Breast epithelium (tissue), 3 donors: ENCODE data around the gene DPYD.

ENCODE experiments used
- CTCF ChIP-seq, 3 donors: fragments of 450-650 bp; IDR thresholded peaks; one replicate each; pipeline ENCODE4 v1.5.1; 2016 to 2017; ENCODE audit warnings: antibody characterized with exemption in 3 of 3, mild to moderate bottlenecking in 3 of 3, moderate library complexity in 3 of 3
- POLR2A ChIP-seq: fragments of 450-650 bp; IDR thresholded peaks from one replicate; pipeline ENCODE4 v1.6.1; 2016; ENCODE audit warnings: antibody characterized with exemption, mild to moderate bottlenecking, moderate library complexity

GRCh38 chr1:97875996-97876395, 44.8 kb downstream of the DPYD start:
- TF ChIP-seq POLR2A = no peak
- TF ChIP-seq CTCF (IDR thresholded peaks at IDR 0.05) = no peak
